Measurements from ENCODE around the gene MAPKAPK2.

The MAPKAPK2 gene

DNA sequence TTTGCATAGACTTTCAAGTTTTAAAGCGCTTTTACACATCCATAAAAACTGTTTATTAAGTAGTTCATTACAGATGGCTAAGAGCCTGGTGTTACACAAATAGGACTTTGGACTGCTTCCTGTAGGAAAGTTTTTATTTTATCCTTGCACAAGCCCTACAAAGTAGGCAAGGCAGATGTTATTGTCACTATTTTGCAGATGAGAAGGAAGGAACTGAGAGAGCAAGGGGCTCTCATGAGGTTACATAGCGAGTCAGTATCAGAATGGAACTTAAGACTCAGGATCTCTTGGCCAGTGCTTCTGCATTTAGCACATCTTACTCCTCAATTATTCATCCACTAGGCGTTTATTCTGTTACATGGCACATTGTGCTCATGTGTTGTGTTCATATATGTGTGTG lies 2.6 kb upstream of the MAPKAPK2 start:
- no peak for DNase-seq
- TF ChIP-seq GATA1 (IDR thresholded peaks at IDR 0.05; ENCODE audit: low read depth, low read length) = no peak
- TF ChIP-seq POLR2A (IDR thresholded peaks at IDR 0.05; ENCODE audit: low read length) = no peak

- DNase-seq = no peak
- TF ChIP-seq POLR2A (IDR thresholded peaks at IDR 0.05; ENCODE audit: low read length) = no peak
- no peak for TF ChIP-seq GATA1 (IDR thresholded peaks at IDR 0.05; ENCODE audit: low read depth, low read length)
These were observed 1.4 kb upstream of the MAPKAPK2 start for GRCh38 chr1:206683313-206683712.

DNA sequence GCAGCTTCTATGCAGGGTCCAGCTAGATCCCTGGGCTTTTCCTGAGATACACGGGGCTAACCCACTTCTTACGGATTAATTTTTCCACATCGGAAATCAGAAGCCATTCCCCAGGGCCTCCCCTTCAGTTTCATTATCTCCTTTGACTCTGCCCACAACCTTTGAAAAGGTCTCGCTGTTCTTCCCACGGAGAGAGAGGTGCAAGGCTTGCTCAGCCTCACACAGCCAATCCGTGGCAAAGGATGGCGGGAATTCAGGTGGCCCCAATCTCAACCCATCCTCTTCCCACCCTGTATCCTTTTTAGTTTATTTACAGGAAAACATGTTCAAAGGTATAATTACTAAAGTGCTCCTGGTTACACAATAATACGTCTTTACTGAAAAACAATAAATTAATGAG lies 702 bp upstream of the MAPKAPK2 start:
- DNase-seq = no peak
- TF ChIP-seq GATA1 (IDR thresholded peaks at IDR 0.05; ENCODE audit: low read depth, low read length) = no peak
- TF ChIP-seq POLR2A (IDR thresholded peaks at IDR 0.05; ENCODE audit: low read length) = no peak

- TF ChIP-seq GATA1 (IDR thresholded peaks at IDR 0.05; ENCODE audit: low read depth, low read length) (no peak), POLR2A (IDR thresholded peaks at IDR 0.05; ENCODE audit: low read length) (no peak)
- peak; percentile 49 to 62 for DNase-seq
These were observed 646 bp downstream of the MAPKAPK2 start for GRCh38 chr1:206685334-206685768.

- DNase-seq = peak; percentile 48 to 64
- no peak for TF ChIP-seq POLR2A (IDR thresholded peaks at IDR 0.05; ENCODE audit: low read length)
- no peak for TF ChIP-seq GATA1 (IDR thresholded peaks at IDR 0.05; ENCODE audit: low read depth, low read length)
These were observed 1.2 kb downstream of the MAPKAPK2 start for GRCh38 chr1:206685769-206686477.

DNA sequence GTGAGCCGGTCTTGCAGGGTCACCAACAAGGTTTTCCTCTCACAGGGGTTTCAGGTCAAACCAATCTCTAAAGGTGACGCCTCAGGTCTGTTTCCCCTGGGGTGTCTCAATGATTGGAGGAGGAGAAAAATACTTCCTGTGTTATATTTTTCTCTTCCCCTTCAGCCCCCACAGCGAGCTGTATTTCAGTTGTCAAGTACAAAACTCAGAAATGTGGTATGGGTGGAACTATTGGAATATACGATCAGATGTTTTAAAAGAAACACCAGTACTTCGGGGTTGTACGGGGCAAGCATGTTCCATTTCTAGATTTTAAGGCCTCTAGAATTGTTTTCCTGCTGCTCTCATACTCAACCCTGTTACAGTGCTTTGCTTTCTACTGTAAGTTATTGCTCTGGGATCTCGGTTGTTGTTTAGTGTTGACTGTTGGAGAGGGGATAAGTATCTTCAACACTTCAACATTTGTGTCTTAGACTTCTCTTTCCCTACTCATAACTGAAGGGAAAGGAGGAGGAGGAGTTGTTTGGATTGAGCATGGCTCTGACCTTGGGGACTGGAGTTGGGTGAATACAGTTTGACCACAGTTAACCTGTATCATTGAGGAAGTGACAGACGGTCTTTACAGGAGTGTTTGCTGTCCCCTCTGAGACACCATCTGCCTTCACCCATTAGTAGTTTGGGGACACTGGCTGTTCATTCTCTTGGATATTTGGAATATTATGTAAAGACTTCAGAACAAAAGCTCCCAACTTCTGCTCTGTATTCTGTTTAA lies 2.0 kb downstream of the MAPKAPK2 start:
- no peak for DNase-seq
- TF ChIP-seq POLR2A (IDR thresholded peaks at IDR 0.05; ENCODE audit: low read length) (no peak), GATA1 (IDR thresholded peaks at IDR 0.05; ENCODE audit: low read depth, low read length) (no peak)

DNA sequence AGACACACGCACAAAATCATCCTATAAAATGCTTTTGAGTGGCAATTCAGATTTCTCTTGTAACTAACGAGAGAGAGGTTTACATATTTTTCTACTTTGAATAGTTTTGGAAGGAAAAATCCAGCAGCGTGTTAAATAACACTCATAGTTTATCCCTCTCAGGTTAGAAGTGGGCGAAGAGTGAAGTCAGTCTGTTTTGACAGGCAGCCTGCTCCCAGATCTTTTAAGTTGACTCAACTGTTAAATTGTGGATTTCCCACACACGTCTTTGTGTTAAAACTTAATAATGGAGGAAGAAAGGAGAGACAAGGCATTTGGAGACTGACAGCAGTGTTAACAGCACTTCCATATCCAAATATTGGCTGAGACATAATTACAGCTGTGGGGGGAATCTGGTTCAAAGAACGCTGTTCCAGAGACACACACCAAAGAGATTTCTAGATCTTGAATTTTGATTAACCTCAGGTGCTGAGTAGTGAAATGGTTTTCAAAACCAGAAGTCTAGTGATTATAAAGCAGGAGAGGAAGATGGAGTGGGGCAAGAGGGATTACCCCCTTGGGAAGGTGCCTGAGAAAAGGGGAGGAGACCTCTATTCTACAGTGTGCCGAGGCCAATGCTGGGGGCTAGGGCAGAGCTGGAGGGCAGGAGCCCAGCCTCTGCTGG lies 2.7 kb downstream of the MAPKAPK2 start:
- no peak for DNase-seq
- TF ChIP-seq POLR2A (IDR thresholded peaks at IDR 0.05; ENCODE audit: low read length) (no peak), GATA1 (IDR thresholded peaks at IDR 0.05; ENCODE audit: low read depth, low read length) (no peak)

GRCh38 chr1:206687915-206688442 lies 3.3 kb downstream of the MAPKAPK2 start:
- TF ChIP-seq POLR2A (IDR thresholded peaks at IDR 0.05; ENCODE audit: low read length) (no peak), GATA1 (IDR thresholded peaks at IDR 0.05; ENCODE audit: low read depth, low read length) (no peak)
- peak; percentile 11 to 29 for DNase-seq

GRCh38 chr1:206690516-206690915 lies 5.8 kb downstream of the MAPKAPK2 start:
- TF ChIP-seq POLR2A (IDR thresholded peaks at IDR 0.05; ENCODE audit: low read length) = no peak
- TF ChIP-seq GATA1 (IDR thresholded peaks at IDR 0.05; ENCODE audit: low read depth, low read length) = no peak

DNA sequence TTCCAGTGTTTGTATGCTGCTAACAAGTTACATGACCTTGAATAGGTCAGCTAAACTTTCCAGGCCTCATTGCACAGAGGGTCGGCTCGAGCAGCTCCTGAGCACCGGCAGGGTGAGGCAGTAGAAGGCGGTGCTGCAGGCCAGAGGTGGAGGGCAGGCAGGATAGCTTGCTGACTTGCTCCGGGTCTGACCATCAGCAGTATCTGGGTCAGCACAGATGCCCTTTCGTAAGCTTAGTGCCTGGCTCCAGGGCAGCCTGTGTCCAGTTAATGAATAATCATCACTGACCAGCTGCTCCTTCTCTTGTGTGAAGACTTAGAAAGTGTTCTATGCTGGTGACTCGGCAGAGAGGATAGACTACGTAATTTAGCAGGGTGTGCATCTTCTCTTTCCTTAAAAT lies 6.9 kb downstream of the MAPKAPK2 start:
- no peak for TF ChIP-seq GATA1 (IDR thresholded peaks at IDR 0.05; ENCODE audit: low read depth, low read length)
- no peak for TF ChIP-seq POLR2A (IDR thresholded peaks at IDR 0.05; ENCODE audit: low read length)
- peak; percentile 16 to 43 for DNase-seq

More at GRCh38 chr1:206690516-206690915, 5.8 kb downstream of the MAPKAPK2 start:
- DNase-seq = no peak

- DNase-seq = no peak
- TF ChIP-seq GATA1 (IDR thresholded peaks at IDR 0.05; ENCODE audit: low read depth, low read length) (no peak), POLR2A (IDR thresholded peaks at IDR 0.05; ENCODE audit: low read length) (no peak)
These were observed 8.3 kb downstream of the MAPKAPK2 start for GRCh38 chr1:206693029-206693428.

DNA sequence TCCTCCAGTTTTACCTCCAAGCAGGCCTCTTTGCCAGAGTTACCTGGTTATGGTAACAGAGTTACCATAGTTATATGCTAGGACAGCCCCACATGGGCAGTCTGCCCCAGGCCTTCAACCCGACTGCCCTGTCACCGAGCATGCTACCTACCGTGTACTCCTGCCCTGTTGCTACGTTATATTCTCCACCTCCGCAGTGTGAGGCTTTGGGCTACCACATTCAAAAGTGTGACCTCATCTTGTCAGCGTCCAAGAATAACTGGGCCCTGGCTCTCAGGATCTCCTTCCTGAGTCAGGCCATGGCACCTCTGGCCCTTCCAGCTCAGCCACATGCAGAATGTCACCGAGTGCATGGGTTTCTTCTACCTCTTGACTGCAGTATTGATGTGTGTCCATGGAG lies 8.9 kb downstream of the MAPKAPK2 start:
- DNase-seq = no peak
- TF ChIP-seq GATA1 (IDR thresholded peaks at IDR 0.05; ENCODE audit: low read depth, low read length) (no peak), POLR2A (IDR thresholded peaks at IDR 0.05; ENCODE audit: low read length) (no peak)

GRCh38 chr1:206694171-206695124 lies 9.7 kb downstream of the MAPKAPK2 start:
- no peak for DNase-seq
- TF ChIP-seq POLR2A (IDR thresholded peaks at IDR 0.05; ENCODE audit: low read length) (no peak), GATA1 (IDR thresholded peaks at IDR 0.05; ENCODE audit: low read depth, low read length) (no peak)
